Panc1 (cell line): Measurements from ENCODE around the gene NIT1.

ENCODE experiments used
- POLR2AphosphoS5 ChIP-seq: IDR thresholded peaks from 2 replicates; pipeline ENCODE4 v1.6.1; 2012; ENCODE audit warnings: mild to moderate bottlenecking, low read depth, low read length, moderate library complexity
- TF ChIP-seq, protein P1 (sequence below): fragments of 450-650 bp; IDR thresholded peaks from 2 replicates; pipeline ENCODE4 v1.5.1; 2017; ENCODE audit warnings: mild to moderate bottlenecking

DNA sequence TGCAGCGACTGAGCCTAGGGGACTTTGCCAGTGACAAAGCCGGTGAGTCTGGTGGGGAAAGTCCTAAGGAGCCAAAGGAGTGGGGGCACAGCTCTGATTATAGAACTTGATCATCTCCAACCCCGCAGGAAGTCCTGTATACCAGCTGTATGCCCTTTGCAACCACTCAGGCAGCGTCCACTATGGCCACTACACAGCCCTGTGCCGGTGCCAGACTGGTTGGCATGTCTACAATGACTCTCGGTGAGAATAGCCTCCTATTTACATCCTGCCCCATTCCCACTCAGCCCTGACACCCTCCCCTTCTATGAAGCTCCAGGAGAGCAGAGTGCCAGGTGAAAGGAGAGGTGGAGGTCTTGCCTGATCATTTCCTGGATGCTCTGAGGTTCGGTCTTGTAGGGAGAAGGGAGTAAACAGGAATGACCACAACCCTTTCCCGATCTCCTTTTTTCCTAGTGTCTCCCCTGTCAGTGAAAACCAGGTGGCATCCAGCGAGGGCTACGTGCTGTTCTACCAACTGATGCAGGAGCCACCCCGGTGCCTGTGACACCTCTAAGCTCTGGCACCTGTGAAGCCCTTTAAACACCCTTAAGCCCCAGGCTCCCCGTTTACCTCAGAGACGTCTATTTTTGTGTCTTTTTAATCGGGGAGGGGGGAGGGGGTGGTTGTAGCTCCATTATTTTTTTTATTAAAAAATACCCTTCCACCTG is 47.2 kb downstream of the NIT1 start:
- TF ChIP-seq, protein P1, sequence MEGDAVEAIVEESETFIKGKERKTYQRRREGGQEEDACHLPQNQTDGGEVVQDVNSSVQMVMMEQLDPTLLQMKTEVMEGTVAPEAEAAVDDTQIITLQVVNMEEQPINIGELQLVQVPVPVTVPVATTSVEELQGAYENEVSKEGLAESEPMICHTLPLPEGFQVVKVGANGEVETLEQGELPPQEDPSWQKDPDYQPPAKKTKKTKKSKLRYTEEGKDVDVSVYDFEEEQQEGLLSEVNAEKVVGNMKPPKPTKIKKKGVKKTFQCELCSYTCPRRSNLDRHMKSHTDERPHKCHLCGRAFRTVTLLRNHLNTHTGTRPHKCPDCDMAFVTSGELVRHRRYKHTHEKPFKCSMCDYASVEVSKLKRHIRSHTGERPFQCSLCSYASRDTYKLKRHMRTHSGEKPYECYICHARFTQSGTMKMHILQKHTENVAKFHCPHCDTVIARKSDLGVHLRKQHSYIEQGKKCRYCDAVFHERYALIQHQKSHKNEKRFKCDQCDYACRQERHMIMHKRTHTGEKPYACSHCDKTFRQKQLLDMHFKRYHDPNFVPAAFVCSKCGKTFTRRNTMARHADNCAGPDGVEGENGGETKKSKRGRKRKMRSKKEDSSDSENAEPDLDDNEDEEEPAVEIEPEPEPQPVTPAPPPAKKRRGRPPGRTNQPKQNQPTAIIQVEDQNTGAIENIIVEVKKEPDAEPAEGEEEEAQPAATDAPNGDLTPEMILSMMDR = no peak
- no peak for TF ChIP-seq POLR2AphosphoS5
